GM18508 (cell line): ENCODE data around the gene MCTP2.
"Not testable (repeated sequence)": the region's sequence is repeated elsewhere in the genome, so short reads cannot be mapped to it uniquely, and the experiment has no call there.

ENCODE experiments used
- ATAC-seq: cut with Tn5 transposase; IDR thresholded peaks from one replicate; pipeline ENCODE4 v1.9.1; 2021; ENCODE audit warnings: moderate number of reproducible peaks; ENCODE audit not compliant: insufficient read depth, unreplicated experiment

MCTP2 gene

GRCh38 chr15:94234300-94234699 lies 2.9 kb downstream of the MCTP2 start:
- ATAC-seq: peak; percentile 16

- ATAC-seq: no peak
Measured at GRCh38 chr15:94235041-94235440, 3.7 kb downstream of the MCTP2 start.

- no peak for ATAC-seq
Measured at GRCh38 chr15:94235646-94236045, 4.3 kb downstream of the MCTP2 start.

DNA sequence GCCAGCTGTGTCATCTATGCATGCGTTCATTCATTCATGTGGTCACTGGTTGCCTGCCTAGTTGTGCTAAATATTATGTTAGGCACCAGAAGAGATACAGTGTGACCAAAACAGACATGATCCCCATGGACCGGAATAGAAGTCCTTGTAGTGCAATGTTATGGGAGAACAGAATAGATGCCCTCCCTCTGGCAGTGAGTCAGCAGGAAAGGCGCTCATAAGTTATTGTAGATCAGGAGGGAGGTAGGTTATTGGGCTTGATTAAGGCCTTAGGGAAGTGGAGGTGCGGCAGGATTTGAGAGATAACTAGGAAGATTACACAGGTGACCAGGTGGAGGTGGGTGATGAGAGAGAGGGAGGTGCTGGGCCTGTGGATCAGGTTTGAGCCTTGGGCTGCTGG lies 5.2 kb downstream of the MCTP2 start:
- no peak for ATAC-seq

- no peak for ATAC-seq
Measured at GRCh38 chr15:94237903-94238302, 6.5 kb downstream of the MCTP2 start.

DNA sequence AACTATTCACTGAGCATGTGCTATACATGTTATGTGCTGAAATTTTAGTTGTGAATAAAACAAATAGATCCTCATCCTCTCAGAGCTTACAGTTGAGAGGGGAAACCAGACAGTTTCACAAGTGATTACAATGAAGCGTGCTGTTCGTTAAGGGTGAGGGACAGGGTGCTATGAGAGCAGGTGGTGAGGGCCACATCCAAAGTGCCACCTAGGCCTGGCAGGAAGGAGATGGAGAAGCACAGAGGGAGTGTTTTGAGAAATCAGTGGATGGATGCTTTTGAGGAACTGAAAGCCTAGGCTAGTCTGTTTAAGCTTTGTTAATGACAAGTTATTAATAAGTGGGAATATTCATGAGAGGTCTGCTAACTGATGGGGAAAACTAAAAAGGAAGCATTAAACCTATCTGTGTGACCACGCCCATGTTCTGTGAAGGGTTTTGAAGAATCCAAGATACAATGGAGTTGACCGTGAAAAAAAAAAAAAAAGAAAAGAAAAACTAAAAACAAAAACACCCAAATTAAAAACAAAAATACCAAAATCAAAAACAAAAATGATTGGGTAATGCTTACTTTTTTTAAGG lies 7.3 kb downstream of the MCTP2 start:
- ATAC-seq: peak; percentile 44

GRCh38 chr15:94239474-94239873 lies 8.1 kb downstream of the MCTP2 start:
- no peak for ATAC-seq

GRCh38 chr15:94240480-94240879 lies 9.1 kb downstream of the MCTP2 start:
- no peak for ATAC-seq

DNA sequence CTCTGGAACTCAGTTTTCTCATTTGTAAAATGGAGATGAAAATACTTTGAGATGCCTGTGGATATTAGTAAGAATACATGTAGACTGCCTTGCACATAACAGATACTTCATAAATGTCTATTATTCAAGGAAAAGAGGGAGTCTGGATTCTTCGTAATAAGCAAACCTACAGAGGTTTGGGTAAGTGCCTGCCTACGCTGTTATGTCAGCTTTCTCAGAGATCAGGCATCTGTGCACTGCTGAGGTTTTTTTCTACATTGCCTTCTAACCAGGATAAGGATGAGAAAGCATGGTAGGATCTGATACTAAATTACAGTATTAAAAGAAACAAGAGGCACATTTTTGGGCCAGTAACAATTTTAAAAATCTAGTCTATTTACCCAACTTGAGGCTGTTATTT lies 10.9 kb downstream of the MCTP2 start:
- no peak for ATAC-seq

GRCh38 chr15:94243003-94243402 lies 11.6 kb downstream of the MCTP2 start:
- not testable (repeated sequence) for ATAC-seq

DNA sequence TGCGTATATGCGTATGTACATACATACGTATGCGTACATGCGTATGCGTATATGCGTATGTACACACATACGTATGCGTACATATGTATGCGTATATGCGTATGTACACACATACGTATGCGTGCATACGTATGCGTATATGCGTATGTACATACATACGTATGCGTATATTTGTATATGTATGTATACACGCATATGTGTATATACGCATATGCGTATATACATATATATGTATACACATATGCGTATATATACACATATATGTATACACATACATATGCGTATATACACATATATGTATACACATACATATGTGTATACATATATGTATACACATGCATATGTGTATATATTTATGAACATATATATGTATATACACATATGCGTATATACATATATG lies 12.1 kb downstream of the MCTP2 start:
- no peak for ATAC-seq

DNA sequence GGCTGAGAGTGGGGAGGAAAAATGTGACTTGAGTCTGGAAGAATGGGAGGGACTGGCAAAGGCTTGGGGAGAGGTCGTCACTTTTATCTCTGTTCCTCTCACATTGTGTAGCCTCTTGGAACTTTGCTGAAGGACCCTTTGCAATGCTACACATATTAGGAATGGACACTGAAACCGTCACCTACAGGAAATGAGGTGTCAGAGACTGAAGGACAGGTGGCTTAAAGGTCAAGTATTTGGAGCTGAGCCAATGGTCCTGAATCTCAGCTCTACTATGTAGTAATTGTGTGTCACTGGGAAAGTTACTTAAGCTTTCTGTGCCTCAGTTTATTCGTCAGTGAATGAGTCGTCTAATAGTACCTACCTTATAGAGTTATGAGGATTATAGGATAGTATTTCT lies 14.7 kb downstream of the MCTP2 start:
- ATAC-seq: no peak

DNA sequence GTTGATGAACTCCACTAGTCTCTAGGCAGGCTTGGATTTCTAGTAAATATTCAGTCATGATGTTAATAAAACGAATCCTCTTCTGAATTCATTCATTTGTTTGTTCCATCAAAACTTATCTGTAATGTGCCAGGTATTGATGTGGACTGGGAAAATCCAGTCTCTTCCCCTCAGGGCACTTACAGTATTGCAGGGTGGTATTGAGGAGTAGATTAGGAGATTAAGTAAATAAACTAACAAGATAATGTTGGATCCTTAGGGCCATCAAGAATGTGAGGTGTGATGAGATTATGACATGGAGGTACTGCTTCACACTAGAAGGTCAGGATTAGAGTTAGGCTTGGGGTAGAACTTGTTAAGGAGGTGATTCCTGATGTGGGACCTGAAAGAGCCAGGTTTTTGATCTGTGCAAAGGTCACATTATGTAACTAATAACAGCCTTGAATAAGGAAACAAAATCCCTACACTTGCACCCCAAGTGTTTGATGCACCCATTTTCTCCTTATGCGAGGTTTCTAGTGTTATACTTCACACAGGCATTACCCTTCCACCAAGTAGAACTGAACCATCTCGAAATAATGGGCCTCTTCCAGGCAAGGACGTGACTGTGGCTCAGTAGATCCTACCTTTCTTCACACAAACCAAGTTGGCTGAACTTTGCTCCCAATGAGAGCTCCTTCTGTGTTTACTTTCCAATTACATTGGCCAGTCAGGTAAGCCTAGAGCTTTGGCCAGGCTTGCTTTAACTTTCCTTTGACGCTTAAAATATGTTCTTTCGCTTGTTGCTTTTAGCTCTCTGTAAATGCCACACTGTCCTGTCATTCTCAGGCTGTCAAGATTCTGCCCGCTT lies 16.7 kb downstream of the MCTP2 start:
- ATAC-seq: no peak

DNA sequence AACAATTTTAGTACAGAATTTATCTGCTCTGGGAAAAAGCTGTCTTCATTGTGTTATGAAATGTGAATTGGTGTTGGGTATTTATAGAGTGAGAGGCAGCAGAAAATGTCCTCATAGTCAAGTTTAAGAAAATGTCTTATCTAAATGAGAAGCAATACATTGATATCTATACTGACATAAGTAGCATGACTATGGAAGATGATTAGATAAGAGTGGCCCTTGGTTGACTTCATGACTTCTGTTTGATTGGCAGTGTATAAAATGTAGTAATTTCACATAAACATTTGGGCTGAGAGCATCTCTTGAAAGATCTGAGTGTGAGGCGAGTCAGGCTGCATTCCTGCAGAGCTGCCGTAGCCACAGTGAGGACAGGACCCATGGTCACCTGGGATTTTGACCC lies 19.4 kb downstream of the MCTP2 start:
- no peak for ATAC-seq

DNA sequence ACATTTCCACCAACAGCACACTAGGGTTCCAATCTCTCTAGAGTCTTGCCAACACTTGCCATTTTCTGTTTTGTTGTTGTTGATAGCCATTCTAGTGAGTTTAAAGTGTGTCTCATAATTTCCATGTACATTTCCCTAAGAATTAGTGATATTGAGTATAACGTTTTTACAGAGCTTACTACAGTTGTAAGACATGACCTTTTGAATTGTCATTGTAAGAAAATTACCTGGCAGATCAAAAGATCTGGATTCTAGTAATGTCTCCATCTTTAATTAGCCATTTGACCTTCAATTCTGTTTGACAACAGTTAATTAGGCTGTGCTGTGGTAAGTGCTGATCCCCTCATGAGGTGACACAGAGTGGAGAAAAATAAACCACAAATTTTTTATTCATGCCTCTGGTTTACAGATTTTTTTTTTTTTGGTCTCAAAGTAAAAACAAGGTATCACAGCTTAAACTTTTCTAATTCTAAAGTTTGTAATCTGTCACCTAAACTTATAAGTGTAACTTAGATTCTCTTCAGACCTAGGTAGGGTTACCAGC lies 20.9 kb downstream of the MCTP2 start:
- no peak for ATAC-seq

- no peak for ATAC-seq
Measured at GRCh38 chr15:94252906-94253491, 21.6 kb downstream of the MCTP2 start.

DNA sequence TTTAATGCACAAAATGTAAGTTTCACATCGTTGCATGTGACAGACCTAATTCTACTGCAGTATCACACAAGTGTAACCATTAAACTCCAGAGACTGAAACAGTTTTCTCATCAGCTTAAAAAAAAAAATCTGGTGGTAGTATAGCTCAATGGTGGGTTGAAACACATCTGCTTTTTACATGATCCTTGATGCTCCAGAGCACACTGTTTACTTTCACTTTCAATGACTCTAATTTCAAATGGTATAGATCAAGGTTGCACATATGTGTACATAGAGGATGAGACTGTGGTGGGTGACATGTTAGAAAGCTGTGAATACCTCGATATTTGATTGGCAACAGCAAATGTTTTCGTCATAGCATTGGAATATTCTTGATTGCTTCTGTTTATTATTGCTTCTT lies 22.4 kb downstream of the MCTP2 start:
- peak; percentile 38 for ATAC-seq

DNA sequence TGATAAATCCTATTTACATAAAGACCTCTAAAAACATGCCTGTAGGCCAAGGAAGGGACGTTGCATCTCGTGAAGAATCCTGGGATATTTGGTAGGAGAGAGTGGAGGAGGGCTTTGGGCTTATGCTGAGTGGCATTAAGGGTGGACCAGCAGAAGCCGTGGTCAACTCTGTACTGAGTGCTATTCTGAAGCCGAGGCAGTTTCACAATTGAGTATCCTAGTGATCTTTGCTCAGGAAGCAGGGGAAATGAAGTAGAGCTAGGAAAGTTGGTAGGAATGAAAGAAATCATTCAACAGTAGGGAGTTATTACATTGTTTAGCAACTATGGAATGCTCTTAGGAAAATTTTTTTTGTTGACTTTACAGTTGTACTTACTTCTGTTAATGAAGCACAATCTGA lies 24.2 kb downstream of the MCTP2 start:
- no peak for ATAC-seq

- no peak for ATAC-seq
Measured at GRCh38 chr15:94256511-94256910, 25.1 kb downstream of the MCTP2 start.

- ATAC-seq: not testable (repeated sequence)
Measured at GRCh38 chr15:94257776-94258175, 26.4 kb downstream of the MCTP2 start.

GRCh38 chr15:94258246-94258645 lies 26.9 kb downstream of the MCTP2 start:
- ATAC-seq: peak; percentile 42
